ENCODE results near the gene SLC25A48.

The SLC25A48 gene

DNA sequence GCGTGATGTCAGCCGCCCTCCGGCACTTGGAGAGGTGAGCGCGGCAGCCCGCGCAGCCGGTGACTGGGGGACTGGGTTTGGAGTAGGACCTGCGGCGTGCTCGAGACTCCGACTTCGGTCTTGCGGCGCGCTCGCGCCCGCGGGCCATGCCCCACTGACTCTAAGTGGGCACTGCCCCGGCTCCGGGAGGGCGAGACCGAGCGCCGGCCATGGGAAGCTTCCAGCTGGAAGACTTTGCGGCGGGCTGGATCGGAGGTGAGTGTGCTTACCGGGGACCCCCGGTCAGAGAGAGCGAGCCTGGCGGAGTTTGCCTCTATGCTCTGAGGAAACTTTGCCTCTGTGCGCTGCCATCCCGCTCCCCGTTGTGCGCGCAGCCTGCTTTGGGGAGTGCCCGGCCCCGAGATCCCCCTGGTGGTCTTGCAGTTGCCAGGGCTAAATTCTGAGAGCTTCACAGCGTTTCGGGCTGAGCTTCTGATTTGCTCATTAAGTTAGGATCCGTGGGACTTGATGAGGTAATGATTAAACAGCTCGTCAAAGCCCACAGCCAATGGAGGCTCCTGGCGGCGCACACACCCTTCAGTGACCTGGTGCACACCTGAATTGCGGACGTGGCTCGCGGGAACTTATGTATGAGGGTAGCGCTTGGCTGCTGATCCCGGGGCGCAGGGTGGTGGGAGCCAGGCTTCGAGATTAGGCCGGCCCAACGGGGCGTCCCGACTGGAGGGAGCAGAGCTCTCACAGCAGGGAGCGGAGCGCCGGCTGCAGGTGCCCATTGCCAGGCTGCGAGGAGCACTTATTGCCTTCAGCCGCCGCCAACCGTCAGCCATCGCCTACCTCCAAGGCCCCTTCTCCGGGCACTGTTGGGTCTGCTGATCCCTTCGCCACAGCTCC, at the start of gene SLC25A48:
SLC25A48 (plus strand) TSS at position 25 of the 891 bp plus-strand sequence; CDS start at position 210, 185 bp downstream.
- peak; percentile 84 for DNase-seq

- no peak for DNase-seq
Observed at GRCh38 chr5:135800656-135801055, 33.8 kb upstream of the SLC25A48 start.

GRCh38 chr5:135810188-135810943, 24.1 kb upstream of the SLC25A48 start:
- DNase-seq = no peak

DNA sequence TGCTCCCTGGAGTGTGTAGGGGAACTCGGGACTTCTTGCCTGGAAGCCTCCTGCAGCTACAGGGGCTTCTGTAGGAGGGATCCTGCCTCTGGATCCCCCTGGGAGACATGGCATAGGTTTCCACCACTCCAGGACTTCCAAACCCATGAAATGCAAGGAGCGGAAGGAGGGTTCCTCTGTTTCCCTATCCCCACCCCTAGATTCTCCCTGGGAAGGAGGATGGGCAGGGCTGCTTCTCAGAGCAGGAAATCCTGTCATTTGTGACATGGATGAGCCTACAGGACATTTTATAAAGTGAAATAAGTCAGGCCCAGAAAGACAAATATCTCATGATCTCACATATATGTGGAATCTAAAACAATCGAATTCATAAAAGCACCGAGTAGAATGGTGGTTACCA, 23.5 kb upstream of the SLC25A48 start:
- DNase-seq = no peak

DNA sequence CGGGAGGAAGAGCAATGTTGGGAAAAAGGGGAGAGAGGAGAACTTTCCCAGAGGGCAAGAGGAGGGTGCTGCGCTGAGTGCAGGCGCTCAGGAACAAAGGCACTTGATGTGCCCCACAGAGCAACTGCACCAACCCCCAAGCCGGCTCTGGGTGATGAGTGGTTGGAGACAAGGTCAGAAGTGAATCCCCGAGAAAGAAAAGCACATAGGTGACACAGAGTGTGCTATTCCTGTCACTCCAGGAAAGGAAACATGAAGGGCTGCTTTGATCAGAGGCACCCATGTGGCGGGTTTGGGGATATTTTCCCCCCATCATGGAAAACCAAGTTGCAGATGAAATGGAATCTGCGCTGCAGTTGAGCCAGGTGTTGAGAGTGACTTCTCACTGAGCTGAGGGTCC, 20.7 kb upstream of the SLC25A48 start:
- DNase-seq = no peak

DNA sequence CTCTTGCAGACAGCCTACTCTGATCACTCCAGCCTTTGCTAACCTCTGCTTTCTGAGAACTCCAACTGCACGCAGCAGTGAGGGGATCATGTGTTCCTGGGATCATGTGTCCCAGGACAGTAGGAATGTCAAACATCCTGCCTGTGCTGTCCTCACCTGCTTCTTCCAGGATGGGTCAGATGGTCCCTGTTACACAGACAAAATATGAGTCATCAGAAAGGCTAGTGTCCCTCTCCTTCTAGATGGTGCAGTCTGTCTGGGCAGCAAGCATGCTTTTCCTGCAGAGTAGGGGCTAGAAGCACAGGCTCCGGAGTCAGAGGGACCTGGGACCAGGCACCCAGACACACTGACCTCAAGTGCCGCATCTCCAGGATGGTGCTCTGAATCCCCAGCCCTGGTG, 20.1 kb upstream of the SLC25A48 start:
- no peak for DNase-seq

GRCh38 chr5:135814812-135815211, 19.7 kb upstream of the SLC25A48 start:
- no peak for DNase-seq

GRCh38 chr5:135821061-135821801, 13.2 kb upstream of the SLC25A48 start:
- no peak for DNase-seq

GRCh38 chr5:135821802-135822201, 12.7 kb upstream of the SLC25A48 start:
- DNase-seq = no peak

DNA sequence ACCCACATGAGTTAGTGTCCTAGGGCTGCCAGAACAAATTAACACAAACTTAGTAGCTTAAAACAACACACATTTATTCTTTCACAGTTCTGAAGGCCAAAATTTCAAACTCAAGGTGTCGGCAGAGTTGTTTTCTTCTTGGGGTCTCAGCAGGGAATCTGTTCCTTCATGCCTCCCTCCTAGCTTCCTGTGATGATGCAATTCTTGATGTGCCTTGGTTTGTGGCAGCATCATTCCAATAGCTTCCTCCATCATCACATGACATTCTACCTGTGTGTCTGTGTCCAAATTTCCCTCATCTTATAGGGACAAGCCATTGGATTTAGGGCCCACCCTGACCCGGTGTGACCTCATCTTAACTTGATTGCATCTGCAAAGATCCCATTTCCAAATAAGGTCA, 12.2 kb upstream of the SLC25A48 start:
- DNase-seq = no peak

GRCh38 chr5:135822959-135823358, 11.5 kb upstream of the SLC25A48 start:
- no peak for DNase-seq

- DNase-seq = peak; percentile 59
Observed at GRCh38 chr5:135823881-135824280, 10.6 kb upstream of the SLC25A48 start.

DNA sequence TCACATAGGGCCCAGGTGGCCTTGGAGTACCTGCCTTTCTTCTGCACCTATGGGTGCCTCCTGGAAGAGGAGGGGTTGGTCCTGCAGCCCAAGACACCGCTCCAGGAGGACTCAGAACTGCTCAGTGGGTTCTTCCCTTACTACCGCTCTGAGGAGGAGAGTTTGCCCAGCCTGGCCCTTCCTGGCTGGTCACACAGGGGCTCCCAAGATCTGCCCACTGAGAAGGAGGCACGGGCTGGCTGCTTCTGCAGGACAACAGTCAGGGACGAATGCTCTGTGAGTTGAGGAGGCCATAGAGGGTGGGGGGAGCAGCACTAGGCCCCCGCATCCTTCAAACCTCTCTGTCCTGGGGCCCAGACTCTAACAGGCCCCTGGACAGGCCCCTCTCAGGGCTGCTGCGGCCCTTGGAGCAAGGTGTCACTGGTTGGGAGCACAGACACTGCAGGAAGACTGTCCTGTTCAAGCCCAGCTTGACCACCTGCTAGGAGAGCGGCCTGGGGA, 9.9 kb upstream of the SLC25A48 start:
- no peak for DNase-seq

DNA sequence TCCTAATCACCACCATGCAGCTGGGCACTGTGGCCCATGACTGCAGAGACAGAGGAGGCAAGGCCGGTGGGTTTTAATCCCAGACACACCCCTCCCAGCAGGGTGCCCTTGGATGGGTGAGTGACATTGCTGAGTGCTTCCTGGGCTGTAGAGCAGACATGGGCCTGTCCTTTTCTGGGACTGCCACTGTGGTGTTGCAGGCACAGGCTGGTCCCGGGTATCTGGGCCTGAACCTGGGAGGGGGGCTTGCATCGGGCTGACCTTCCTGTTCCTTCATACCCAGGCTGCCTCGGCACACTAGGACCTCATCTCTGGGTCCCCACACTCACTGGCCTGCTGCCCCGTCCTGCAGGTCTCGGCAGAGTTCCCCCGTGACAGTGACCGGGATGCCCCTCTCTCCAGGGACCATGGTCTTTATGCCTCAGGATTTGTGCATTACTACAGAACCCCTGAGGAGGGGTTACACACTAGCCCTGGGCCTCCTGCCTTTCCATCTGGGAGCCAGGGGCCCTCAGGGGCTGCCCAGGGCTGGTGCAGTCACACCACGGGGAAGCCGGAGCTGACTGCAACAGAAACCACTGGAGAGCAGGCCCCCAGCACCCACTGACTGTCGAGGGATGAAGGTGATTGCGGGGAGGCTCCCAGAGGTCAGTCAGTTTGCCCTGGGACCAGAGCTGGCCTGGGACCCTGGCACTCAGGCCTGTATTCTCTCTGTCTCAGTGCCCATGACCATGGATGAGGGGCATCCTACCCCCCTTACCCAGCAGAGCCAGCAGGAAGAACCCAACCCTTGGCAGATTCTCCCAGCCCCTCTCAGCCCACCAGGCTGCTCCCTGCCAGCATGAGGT, 8.9 kb upstream of the SLC25A48 start:
- DNase-seq = peak; percentile 38

GRCh38 chr5:135826221-135826525, 8.3 kb upstream of the SLC25A48 start:
- no peak for DNase-seq

DNA sequence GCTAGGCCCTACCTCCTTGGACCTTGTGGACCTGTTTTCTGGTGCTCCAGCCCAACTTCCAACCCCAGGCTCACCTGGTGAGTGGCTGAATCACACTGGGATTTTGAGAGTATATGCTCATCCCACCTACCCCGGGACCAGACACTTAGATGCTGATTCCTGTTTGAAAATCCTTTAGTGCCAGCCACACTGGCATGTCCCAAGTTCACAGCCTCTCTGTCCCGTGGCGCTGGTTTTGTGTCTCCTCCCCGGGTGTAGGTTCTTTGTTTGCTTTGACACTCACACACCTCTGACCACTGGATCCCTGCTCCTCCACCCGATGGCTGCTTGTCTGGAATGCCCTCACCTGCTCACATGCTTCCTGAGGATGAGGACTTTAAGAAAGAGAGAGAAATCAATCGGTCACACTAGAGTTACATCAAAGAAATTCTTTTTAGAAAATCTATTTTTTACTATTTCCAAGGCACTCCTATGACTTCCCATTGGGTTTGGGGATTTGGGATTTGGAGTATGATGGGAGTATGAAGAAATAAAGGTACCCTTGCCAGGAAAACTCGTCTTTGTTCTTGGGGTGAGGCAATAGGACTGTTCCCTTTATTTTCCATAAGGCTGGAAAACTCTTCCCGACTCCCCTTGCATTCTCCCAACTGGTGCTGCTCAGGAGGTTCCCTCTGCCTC, 7.3 kb upstream of the SLC25A48 start:
- DNase-seq = no peak

DNA sequence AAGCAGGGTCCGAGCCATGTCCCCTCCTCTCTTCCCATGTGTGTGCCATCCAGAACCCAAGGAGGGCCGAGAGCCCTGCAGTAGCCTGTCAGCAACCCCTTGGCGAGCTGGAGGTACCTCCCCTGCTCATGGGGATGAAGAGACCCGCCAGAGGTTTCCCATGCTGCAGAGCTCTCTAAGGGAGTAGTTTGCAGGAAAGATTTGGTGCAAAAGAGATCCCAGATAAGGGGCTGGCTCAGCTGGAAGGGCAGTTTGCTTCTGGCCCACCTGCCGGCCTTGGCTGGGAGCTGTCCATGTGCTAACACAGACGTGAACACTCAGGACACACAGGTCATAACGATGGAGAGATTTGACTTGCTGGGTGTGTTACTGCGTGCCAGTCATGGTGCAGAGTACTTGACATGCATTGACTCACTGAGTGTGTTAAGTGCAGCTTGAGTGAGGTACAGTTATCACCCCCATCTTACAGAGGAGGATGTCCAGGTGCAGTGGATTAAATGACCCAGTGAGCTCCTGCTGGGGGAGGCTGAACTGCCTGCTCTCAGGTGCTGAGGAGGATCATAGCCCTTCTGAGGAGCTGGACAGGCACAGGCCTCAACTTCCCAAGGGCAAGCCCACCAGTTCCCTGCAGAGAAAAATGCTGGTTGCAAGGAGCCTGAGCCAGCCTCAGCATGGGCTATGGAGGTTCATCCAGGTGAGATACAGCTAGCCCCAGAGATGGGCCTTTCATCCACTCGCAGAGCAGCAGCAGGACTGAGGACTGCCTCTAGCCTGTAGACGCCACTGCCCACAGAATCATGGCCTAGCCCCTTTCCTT, 6.3 kb upstream of the SLC25A48 start:
- DNase-seq = no peak

GRCh38 chr5:135828782-135829127, 5.7 kb upstream of the SLC25A48 start:
- no peak for DNase-seq

DNA sequence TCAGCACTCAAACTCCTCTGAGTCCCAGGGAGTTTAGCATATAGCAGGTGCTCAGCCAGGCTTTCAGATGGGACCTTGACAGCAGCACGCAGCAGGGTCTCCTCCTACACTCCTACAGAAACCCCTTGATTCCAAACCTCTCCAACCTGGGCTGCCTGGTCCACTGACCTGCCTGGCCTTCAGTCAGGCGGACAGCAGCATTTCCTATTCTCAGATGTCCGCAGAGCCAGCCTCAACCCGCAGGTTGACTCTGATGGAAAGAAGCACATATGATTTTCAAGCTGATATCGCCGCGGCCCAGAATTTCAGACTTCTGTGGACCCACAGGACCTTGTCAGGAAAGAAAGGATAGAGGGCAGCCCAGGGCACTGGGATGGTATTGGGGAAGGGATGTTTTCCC, 5.3 kb upstream of the SLC25A48 start:
- no peak for DNase-seq

DNA sequence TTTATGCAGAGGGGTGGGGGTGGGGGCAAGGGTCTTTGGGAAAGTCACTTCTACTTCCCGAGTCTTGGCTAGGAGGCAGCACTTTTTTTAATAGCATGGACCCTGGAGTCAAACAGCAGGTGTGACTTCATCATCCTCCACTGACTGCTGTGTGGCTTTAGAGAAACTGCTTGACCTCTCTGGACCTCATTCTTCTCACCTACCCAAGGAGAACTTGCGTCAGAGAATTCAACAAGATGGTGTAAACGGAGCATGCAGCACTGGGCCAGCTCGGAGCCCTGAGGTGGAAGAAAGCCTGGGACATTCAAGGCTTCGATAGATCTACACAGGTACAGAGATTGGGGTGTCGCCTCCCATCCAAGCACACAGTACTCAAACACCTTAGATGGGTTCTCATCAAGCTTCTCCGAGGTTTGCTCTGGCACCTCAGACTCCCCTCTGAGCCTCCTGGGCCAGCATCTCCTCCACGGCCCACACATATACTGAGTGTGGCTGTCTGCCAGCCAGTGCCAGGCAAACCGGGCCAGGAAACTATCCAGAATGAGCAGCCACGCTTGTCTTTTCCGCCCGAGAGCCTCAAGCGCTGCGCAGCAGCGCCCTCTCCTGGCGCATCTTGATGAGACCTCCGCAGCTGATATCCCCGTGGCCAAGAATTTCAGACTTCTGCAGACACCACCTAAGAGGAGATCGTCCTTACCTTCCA, 4.6 kb upstream of the SLC25A48 start:
- peak; percentile 87 for DNase-seq

DNA sequence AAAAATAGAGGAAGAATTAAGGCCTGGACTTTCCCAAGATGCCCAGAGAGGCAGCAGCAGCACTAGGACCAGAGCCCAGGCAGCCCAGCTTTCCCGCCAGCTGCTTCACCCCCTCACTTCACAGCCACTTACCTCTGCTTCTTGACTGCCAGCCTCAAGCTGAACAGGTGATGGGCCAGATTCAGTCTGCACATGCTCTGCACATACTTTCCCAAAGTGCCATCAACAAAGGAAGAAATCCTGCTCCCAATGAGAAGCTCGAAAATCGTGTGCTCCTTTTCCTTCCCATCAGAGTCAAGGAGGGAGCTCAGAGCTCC, 4.1 kb upstream of the SLC25A48 start:
- DNase-seq = no peak
